GM18858 (cell line): ENCODE measurements around the gene SKA2.
A peak's percentile ranks its signal among the peaks of the same experiment; 100 is the strongest.
"Not testable (repeated sequence)": the region's sequence is repeated elsewhere in the genome, so short reads cannot be mapped to it uniquely, and the experiment has no call there.

ENCODE experiments used
- ATAC-seq: cut with Tn5 transposase; IDR thresholded peaks from one replicate; pipeline ENCODE4 v1.9.1; 2021; ENCODE audit not compliant: unreplicated experiment

SKA2 gene

GRCh38 chr17:59152925-59153324 is 2.1 kb downstream of the SKA2 start:
- no peak for ATAC-seq

GRCh38 chr17:59151591-59151990 is 3.4 kb downstream of the SKA2 start:
- no peak for ATAC-seq

GRCh38 chr17:59151006-59151405 is 4.0 kb downstream of the SKA2 start:
- no peak for ATAC-seq

GRCh38 chr17:59149841-59150511 is 5.0 kb downstream of the SKA2 start:
- ATAC-seq, result no peak

- ATAC-seq, result no peak
Measured at GRCh38 chr17:59149051-59149450, 5.9 kb downstream of the SKA2 start.

- no peak for ATAC-seq
Measured at GRCh38 chr17:59145571-59146096, 9.4 kb downstream of the SKA2 start.

- no peak for ATAC-seq
Measured at GRCh38 chr17:59141860-59142259, 13.1 kb downstream of the SKA2 start.

GRCh38 chr17:59139939-59140338 is 15.0 kb downstream of the SKA2 start:
- ATAC-seq, result no peak

GRCh38 chr17:59138339-59138738 is 16.6 kb downstream of the SKA2 start:
- ATAC-seq, result not testable (repeated sequence)

GRCh38 chr17:59131131-59131530 is 23.9 kb downstream of the SKA2 start:
- ATAC-seq, result no peak

- no peak for ATAC-seq
Measured at GRCh38 chr17:59129814-59130213, 25.2 kb downstream of the SKA2 start.

GRCh38 chr17:59126809-59127417 is 28.1 kb downstream of the SKA2 start:
- ATAC-seq, result no peak

GRCh38 chr17:59124665-59125064 is 30.3 kb downstream of the SKA2 start:
- no peak for ATAC-seq

GRCh38 chr17:59121901-59122480 is 33.0 kb downstream of the SKA2 start:
- no peak for ATAC-seq

GRCh38 chr17:59115474-59115873 is 39.5 kb downstream of the SKA2 start:
- ATAC-seq, result no peak

GRCh38 chr17:59111539-59111938 is 43.4 kb downstream of the SKA2 start:
- ATAC-seq, result no peak

GRCh38 chr17:59110973-59111372 is 44.0 kb downstream of the SKA2 start:
- no peak for ATAC-seq

GRCh38 chr17:59108400-59109102 is 46.4 kb downstream of the SKA2 start:
- no peak for ATAC-seq

- no peak for ATAC-seq
Measured at GRCh38 chr17:59107306-59107670, 47.7 kb downstream of the SKA2 start.

- ATAC-seq, result peak; percentile 80
Measured at GRCh38 chr17:59106463-59107305, 48.3 kb downstream of the SKA2 start, which contains the start of gene TRIM37. TRIM37 (minus strand) TSS chr17:59106880; CDS start chr17:59106461, 419 bp downstream.
